ENCODE data around the gene BORCS5. TPM values are rescaled to one million over a fixed set of nuclear protein-coding genes. Genes with fewer than 3 reads are reported as not detected.

BORCS5 gene
- total RNA-seq, 1 donor from 2014 or later, result 6.1 TPM

- no peak overlapping the region for H3K4me3 ChIP-seq (ENCODE audit: low read depth, low read length)
- TF ChIP-seq CTCF (conservative IDR thresholded peaks at IDR 0.05; ENCODE audit: low read depth, low read length), result no peak
- DNase-seq (ENCODE audit: low read depth), result no peak
Measured at GRCh38 chr12:12449533-12450025, 92.7 kb downstream of the BORCS5 start.

GRCh38 chr12:12450043-12450471 is 93.2 kb downstream of the BORCS5 start:
- H3K4me3 ChIP-seq (ENCODE audit: low read depth, low read length), result no peak overlapping the region
- no peak for DNase-seq (ENCODE audit: low read depth)
- no peak for TF ChIP-seq CTCF (conservative IDR thresholded peaks at IDR 0.05; ENCODE audit: low read depth, low read length)

- H3K4me3 ChIP-seq (ENCODE audit: low read depth, low read length), result no peak overlapping the region
- no peak for DNase-seq (ENCODE audit: low read depth)
- no peak for TF ChIP-seq CTCF (conservative IDR thresholded peaks at IDR 0.05; ENCODE audit: low read depth, low read length)
Measured at GRCh38 chr12:12451098-12451497, 94.2 kb downstream of the BORCS5 start.

GRCh38 chr12:12452326-12452902 is 95.5 kb downstream of the BORCS5 start:
- H3K4me3 ChIP-seq (ENCODE audit: low read depth, low read length), result no peak overlapping the region
- DNase-seq (ENCODE audit: low read depth), result no peak
- TF ChIP-seq CTCF (conservative IDR thresholded peaks at IDR 0.05; ENCODE audit: low read depth, low read length), result no peak

- no peak for DNase-seq (ENCODE audit: low read depth)
- no peak for TF ChIP-seq CTCF (conservative IDR thresholded peaks at IDR 0.05; ENCODE audit: low read depth, low read length)
- H3K4me3 ChIP-seq (ENCODE audit: low read depth, low read length), result no peak overlapping the region
Measured at GRCh38 chr12:12453635-12454034, 96.8 kb downstream of the BORCS5 start.

- no peak overlapping the region for H3K4me3 ChIP-seq (ENCODE audit: low read depth, low read length)
- no peak for TF ChIP-seq CTCF (conservative IDR thresholded peaks at IDR 0.05; ENCODE audit: low read depth, low read length)
- DNase-seq (ENCODE audit: low read depth), result no peak
Measured at GRCh38 chr12:12454315-12454714, 97.4 kb downstream of the BORCS5 start.

- TF ChIP-seq CTCF (conservative IDR thresholded peaks at IDR 0.05; ENCODE audit: low read depth, low read length), result no peak
- no peak for DNase-seq (ENCODE audit: low read depth)
- no peak overlapping the region for H3K4me3 ChIP-seq (ENCODE audit: low read depth, low read length)
Measured at GRCh38 chr12:12456637-12457036, 99.8 kb downstream of the BORCS5 start.

Measured in epithelial cell of proximal tubule (primary cell).